GM12878 (cell line): Measurements from ENCODE around the gene VIPAS39. TPM values are rescaled to one million over a fixed set of nuclear protein-coding genes. Genes with fewer than 3 reads are reported as not detected.

Experiments used
- CBX5 ChIP-seq: sonication (generic); IDR thresholded peaks from 2 replicates; pipeline ENCODE4 v1.6.1; 2016; ENCODE audit warnings: low read depth, moderate library complexity, mild to moderate bottlenecking, inconsistent platforms
- CHD2 ChIP-seq: IDR thresholded peaks from 2 replicates; pipeline ENCODE4 v1.6.1; 2011; ENCODE audit warnings: low read depth, low read length, improper control_type of control experiment, borderline replicate concordance
- CREB1 ChIP-seq: IDR thresholded peaks from 2 replicates; pipeline ENCODE4 v1.6.1; 2012; ENCODE audit warnings: low read depth, mild to moderate bottlenecking, inconsistent platforms
- RUNX3 ChIP-seq: IDR thresholded peaks from 2 replicates; pipeline ENCODE4 v1.6.1; 2012; ENCODE audit warnings: low read length, inconsistent platforms
- SMARCA5 ChIP-seq: fragments of 450-650 bp; IDR thresholded peaks from 2 replicates; pipeline ENCODE4 v1.6.1; 2017; ENCODE audit warnings: mild to moderate bottlenecking
- ZNF217 ChIP-seq: fragments of 450-650 bp; IDR thresholded peaks from 2 replicates; pipeline ENCODE4 v1.6.1; 2017; ENCODE audit warnings: antibody characterized with exemption, mild to moderate bottlenecking
- polyA plus RNA-seq, 11 experiments: library from polyadenylated mRNA; depleted of rRNA in 4 of 11; unstranded in 6 of 11; stranded (reverse) in 5 of 11; fragments of >200 nt; fragmentation: Nextera tagmentation in 4 of 11; fragmentation: Illumina TruSeq in 1 of 11; extraction: Ambion mirVana in 4 of 11; extraction: Trizol in 1 of 11; gene quantifications; 1 replicate in 1 of 11; 2 replicates in 10 of 11; pipeline versions ENCODE4 v1.2.1 to v1.2.3, GENCODE V29; 2011 to 2016; ENCODE audit warnings: inconsistent platforms in 2 of 11, missing spikeins in 2 of 11, low read depth in 1 of 11
- total RNA-seq, 4 experiments: library from RNA; depleted of rRNA in 3 of 4; stranded (reverse); fragments of >200 nt in 3 of 4; fragmentation: Illumina TruSeq in 1 of 4; extraction: Trizol in 1 of 4; gene quantifications; 2 replicates each; pipeline versions ENCODE4 v1.2.1 to v1.2.3, GENCODE V29; 2013 to 2021
- TF ChIP-seq, protein P1 (sequence below): fragments of 450-650 bp; IDR thresholded peaks from 2 replicates; pipeline ENCODE4 v1.6.1; 2017; ENCODE audit warnings: mild to moderate bottlenecking, low read depth, inconsistent platforms; ENCODE audit not compliant: poor library complexity, severe bottlenecking
- TF ChIP-seq, protein P2 (sequence below): IDR thresholded peaks from 2 replicates; pipeline ENCODE4 v1.6.1; 2012; ENCODE audit warnings: improper control_type of control experiment, low read depth, low read length; ENCODE audit not compliant: insufficient replicate concordance
- TF ChIP-seq, protein P3 (sequence below): fragments of 450-650 bp; IDR thresholded peaks from 2 replicates; pipeline ENCODE4 v1.6.1; 2017; ENCODE audit warnings: mild to moderate bottlenecking

The VIPAS39 gene
- total and polyA plus RNA-seq, 10 of the 15 experiments (the other 5 are each of a cell fraction or from before 2014, with no cell fraction given) = 6.7 to 38.8 (median 18.5) TPM

DNA sequence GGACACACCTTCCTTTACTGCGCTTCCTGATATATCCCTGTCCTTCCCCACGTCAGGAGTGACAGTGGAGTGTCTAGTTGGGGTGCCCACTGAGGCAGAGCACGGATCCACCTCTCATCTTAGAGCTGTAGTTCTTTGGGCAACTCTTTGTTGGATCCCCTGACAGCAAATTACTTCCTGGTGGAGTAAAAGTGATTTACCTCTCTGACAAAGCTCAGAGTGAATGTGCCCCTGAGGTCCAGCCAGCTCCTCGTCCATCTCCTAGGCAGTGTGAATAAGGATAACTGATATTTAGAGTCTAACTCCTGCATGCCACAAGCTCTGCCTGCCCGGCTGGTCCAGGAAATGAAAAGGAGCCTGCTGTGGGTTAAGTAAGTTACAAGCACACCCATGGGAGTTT, 16.5 kb upstream of the VIPAS39 start (continued):
- TF ChIP-seq, protein P1, sequence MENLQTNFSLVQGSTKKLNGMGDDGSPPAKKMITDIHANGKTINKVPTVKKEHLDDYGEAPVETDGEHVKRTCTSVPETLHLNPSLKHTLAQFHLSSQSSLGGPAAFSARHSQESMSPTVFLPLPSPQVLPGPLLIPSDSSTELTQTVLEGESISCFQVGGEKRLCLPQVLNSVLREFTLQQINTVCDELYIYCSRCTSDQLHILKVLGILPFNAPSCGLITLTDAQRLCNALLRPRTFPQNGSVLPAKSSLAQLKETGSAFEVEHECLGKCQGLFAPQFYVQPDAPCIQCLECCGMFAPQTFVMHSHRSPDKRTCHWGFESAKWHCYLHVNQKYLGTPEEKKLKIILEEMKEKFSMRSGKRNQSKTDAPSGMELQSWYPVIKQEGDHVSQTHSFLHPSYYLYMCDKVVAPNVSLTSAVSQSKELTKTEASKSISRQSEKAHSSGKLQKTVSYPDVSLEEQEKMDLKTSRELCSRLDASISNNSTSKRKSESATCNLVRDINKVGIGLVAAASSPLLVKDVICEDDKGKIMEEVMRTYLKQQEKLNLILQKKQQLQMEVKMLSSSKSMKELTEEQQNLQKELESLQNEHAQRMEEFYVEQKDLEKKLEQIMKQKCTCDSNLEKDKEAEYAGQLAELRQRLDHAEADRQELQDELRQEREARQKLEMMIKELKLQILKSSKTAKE = no peak
- TF ChIP-seq SMARCA5 (no peak), RUNX3 (no peak), CREB1 (no peak), CHD2 (no peak), ZNF217 (no peak), CBX5 (no peak)
- TF ChIP-seq, protein P2, sequence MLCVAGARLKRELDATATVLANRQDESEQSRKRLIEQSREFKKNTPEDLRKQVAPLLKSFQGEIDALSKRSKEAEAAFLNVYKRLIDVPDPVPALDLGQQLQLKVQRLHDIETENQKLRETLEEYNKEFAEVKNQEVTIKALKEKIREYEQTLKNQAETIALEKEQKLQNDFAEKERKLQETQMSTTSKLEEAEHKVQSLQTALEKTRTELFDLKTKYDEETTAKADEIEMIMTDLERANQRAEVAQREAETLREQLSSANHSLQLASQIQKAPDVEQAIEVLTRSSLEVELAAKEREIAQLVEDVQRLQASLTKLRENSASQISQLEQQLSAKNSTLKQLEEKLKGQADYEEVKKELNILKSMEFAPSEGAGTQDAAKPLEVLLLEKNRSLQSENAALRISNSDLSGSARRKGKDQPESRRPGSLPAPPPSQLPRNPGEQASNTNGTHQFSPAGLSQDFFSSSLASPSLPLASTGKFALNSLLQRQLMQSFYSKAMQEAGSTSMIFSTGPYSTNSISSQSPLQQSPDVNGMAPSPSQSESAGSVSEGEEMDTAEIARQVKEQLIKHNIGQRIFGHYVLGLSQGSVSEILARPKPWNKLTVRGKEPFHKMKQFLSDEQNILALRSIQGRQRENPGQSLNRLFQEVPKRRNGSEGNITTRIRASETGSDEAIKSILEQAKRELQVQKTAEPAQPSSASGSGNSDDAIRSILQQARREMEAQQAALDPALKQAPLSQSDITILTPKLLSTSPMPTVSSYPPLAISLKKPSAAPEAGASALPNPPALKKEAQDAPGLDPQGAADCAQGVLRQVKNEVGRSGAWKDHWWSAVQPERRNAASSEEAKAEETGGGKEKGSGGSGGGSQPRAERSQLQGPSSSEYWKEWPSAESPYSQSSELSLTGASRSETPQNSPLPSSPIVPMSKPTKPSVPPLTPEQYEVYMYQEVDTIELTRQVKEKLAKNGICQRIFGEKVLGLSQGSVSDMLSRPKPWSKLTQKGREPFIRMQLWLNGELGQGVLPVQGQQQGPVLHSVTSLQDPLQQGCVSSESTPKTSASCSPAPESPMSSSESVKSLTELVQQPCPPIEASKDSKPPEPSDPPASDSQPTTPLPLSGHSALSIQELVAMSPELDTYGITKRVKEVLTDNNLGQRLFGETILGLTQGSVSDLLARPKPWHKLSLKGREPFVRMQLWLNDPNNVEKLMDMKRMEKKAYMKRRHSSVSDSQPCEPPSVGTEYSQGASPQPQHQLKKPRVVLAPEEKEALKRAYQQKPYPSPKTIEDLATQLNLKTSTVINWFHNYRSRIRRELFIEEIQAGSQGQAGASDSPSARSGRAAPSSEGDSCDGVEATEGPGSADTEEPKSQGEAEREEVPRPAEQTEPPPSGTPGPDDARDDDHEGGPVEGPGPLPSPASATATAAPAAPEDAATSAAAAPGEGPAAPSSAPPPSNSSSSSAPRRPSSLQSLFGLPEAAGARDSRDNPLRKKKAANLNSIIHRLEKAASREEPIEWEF = no peak
- TF ChIP-seq, protein P3, sequence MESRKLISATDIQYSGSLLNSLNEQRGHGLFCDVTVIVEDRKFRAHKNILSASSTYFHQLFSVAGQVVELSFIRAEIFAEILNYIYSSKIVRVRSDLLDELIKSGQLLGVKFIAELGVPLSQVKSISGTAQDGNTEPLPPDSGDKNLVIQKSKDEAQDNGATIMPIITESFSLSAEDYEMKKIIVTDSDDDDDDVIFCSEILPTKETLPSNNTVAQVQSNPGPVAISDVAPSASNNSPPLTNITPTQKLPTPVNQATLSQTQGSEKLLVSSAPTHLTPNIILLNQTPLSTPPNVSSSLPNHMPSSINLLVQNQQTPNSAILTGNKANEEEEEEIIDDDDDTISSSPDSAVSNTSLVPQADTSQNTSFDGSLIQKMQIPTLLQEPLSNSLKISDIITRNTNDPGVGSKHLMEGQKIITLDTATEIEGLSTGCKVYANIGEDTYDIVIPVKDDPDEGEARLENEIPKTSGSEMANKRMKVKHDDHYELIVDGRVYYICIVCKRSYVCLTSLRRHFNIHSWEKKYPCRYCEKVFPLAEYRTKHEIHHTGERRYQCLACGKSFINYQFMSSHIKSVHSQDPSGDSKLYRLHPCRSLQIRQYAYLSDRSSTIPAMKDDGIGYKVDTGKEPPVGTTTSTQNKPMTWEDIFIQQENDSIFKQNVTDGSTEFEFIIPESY = no peak
